Activated naive CD8-positive, alpha-beta T cell treated with anti-CD3 and anti-CD28 coated beads, Interleukin-2, amount 10 ng/mL, durations not matched to agents 7 days and 5 days (primary cell): Measurements from ENCODE around the gene FBLN1. TPM values are rescaled to one million over a fixed set of nuclear protein-coding genes. Genes with fewer than 3 reads are reported as not detected.
A peak's percentile ranks its signal among the peaks of the same experiment; 100 is the strongest.
"Not testable (repeated sequence)": the region's sequence is repeated elsewhere in the genome, so short reads cannot be mapped to it uniquely, and the experiment has no call there.

Experiments used
- ATAC-seq: fragments of 150-1000 bp; cut with Tn5 transposase; one replicate; pipeline ENCODE4 v1.10.0; 2021; ENCODE audit warnings: low read depth, moderate library complexity
- POLR2A ChIA-PET: fragments of 350-600 bp; sonication (Branson Sonifier 250); formaldehyde crosslinking; loops from one replicate; lab custom pipeline; 2021; ENCODE audit warnings: antibody characterized with exemption; lab: Charles Lee
- DNase-seq: peaks from one replicate; pipeline ENCODE4 v3.0.0; 2021
- H3K27ac Mint-ChIP-seq: one replicate; pipeline ENCODE4 v1.8.0; 2022; ENCODE audit warnings: mild to moderate bottlenecking, mixed read lengths
- H3K27me3 Mint-ChIP-seq: one replicate; pipeline ENCODE4 v1.8.0; 2022; ENCODE audit warnings: mild to moderate bottlenecking, moderate library complexity, mixed read lengths
- H3K36me3 Mint-ChIP-seq: one replicate; pipeline ENCODE4 v1.8.0; 2021; ENCODE audit warnings: mild to moderate bottlenecking, mixed read lengths
- H3K4me1 Mint-ChIP-seq: one replicate; pipeline ENCODE4 v1.8.0; 2021; ENCODE audit warnings: mixed read lengths
- H3K4me3 Mint-ChIP-seq: one replicate; pipeline ENCODE4 v1.8.0; 2022; ENCODE audit warnings: mild to moderate bottlenecking, moderate library complexity, mixed read lengths
- H3K9me3 Mint-ChIP-seq: one replicate; pipeline ENCODE4 v1.8.0; 2021; ENCODE audit warnings: mixed read lengths
- total RNA-seq, 2 experiments: library from RNA; stranded (reverse); gene quantifications; one replicate each; pipeline ENCODE4 v1.2.3, GENCODE V29; 2021

The FBLN1 gene
- total RNA-seq, 2 experiments from 2014 or later, result not detected

GRCh38 chr22:45594123-45594941 lies 91.6 kb downstream of the FBLN1 start:
- H3K4me1 Mint-ChIP-seq, result no peaks in the 10 kb centered on the region
- no peaks in the 10 kb centered on the region for H3K9me3 Mint-ChIP-seq
- H3K27me3 Mint-ChIP-seq, result peaks cover 3% of the 10 kb centered on the region
- POLR2A ChIA-PET, result no interaction called here
- no peaks in the 10 kb centered on the region for H3K36me3 Mint-ChIP-seq
- no peak overlapping the region for H3K4me3 Mint-ChIP-seq
- no peak for ATAC-seq
- no peak overlapping the region for H3K27ac Mint-ChIP-seq
- DNase-seq, result no peak

GRCh38 chr22:45597460-45598192 lies 94.9 kb downstream of the FBLN1 start:
- ATAC-seq (no peak), DNase-seq (no peak)
- H3K27me3 Mint-ChIP-seq, result peaks cover 5% of the 10 kb centered on the region
- H3K27ac Mint-ChIP-seq, result no peak overlapping the region
- no peaks in the 10 kb centered on the region for H3K36me3 Mint-ChIP-seq
- POLR2A ChIA-PET, result no interaction called here
- H3K4me1 Mint-ChIP-seq, result no peaks in the 10 kb centered on the region
- no peaks in the 10 kb centered on the region for H3K9me3 Mint-ChIP-seq
- no peak overlapping the region for H3K4me3 Mint-ChIP-seq

- Mint-ChIP-seq H3K4me1 (peaks cover 1% of the 10 kb centered on the region), H3K4me3 (no peak overlapping the region), H3K27me3 (peaks cover 5% of the 10 kb centered on the region), H3K36me3 (no peaks in the 10 kb centered on the region), H3K9me3 (no peaks in the 10 kb centered on the region), H3K27ac (no peak overlapping the region)
- ATAC-seq (no peak), DNase-seq (no peak)
- POLR2A ChIA-PET, result no interaction called here
Measured at GRCh38 chr22:45598596-45599217, 96.0 kb downstream of the FBLN1 start.

- Mint-ChIP-seq H3K4me3 (no peak overlapping the region), H3K9me3 (no peaks in the 10 kb centered on the region), H3K27me3 (peaks cover 5% of the 10 kb centered on the region), H3K4me1 (peaks cover 1% of the 10 kb centered on the region), H3K27ac (no peak overlapping the region), H3K36me3 (no peaks in the 10 kb centered on the region)
- POLR2A ChIA-PET, result no interaction called here
- ATAC-seq (no peak), DNase-seq (no peak)
Measured at GRCh38 chr22:45599836-45600577, 97.3 kb downstream of the FBLN1 start.

- ATAC-seq, result no peak
- Mint-ChIP-seq H3K9me3 (no peaks in the 10 kb centered on the region), H3K27me3 (peaks cover 5% of the 10 kb centered on the region), H3K36me3 (no peaks in the 10 kb centered on the region), H3K4me1 (peaks cover 1% of the 10 kb centered on the region), H3K27ac (no peak overlapping the region), H3K4me3 (no peak overlapping the region)
- no peak for DNase-seq
- POLR2A ChIA-PET, result no interaction called here
Measured at GRCh38 chr22:45600790-45601730, 98.4 kb downstream of the FBLN1 start.

GRCh38 chr22:45602004-45602733 lies 99.5 kb downstream of the FBLN1 start:
- ATAC-seq (no peak), DNase-seq (no peak)
- POLR2A ChIA-PET, result interaction anchor here (0.6 kb wide), 1 partner anchor 52 kb away, joined by 3 read pairs; no protein-coding TSS in a partner anchor
- no peaks in the 10 kb centered on the region for H3K9me3 Mint-ChIP-seq
- H3K4me3 Mint-ChIP-seq, result no peak overlapping the region
- H3K4me1 Mint-ChIP-seq, result peaks cover 1% of the 10 kb centered on the region
- H3K27ac Mint-ChIP-seq, result no peak overlapping the region
- peaks cover 5% of the 10 kb centered on the region for H3K27me3 Mint-ChIP-seq
- H3K36me3 Mint-ChIP-seq, result no peaks in the 10 kb centered on the region

- Mint-ChIP-seq H3K27me3 (peaks cover 5% of the 10 kb centered on the region), H3K4me1 (peaks cover 1% of the 10 kb centered on the region), H3K27ac (no peak overlapping the region), H3K4me3 (no peak overlapping the region), H3K9me3 (no peaks in the 10 kb centered on the region), H3K36me3 (no peaks in the 10 kb centered on the region)
- DNase-seq (no peak), ATAC-seq (no peak)
- POLR2A ChIA-PET, result interaction anchor here (0.6 to 0.7 kb wide), 2 partner anchors 20 to 51 kb away, joined by 3 read pairs; no protein-coding TSS in a partner anchor
Measured at GRCh38 chr22:45602824-45603595, 100.3 kb downstream of the FBLN1 start.

DNA sequence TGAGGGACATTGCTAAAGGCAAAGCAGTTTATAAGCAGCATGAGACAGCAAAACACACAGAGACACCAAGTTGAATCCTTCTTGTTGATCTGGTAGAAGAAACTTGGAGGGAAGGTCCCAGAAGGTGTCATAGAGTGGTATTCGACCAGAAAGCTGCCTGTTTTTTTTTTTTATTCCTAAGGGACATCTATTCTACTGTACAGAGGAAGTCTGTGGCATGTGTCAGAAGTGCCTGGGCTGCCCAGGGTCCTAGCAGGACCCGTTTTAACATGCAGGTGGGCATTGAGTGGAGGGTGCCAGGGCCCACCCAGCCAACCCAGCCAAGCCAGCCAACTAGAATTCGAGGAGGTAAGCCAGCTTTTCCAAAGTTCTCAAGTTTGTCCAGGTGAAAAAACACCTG lies 100.9 kb downstream of the FBLN1 start:
- no peaks in the 10 kb centered on the region for H3K9me3 Mint-ChIP-seq
- no peak for ATAC-seq
- H3K4me1 Mint-ChIP-seq, result peaks cover 2% of the 10 kb centered on the region
- no peak overlapping the region for H3K27ac Mint-ChIP-seq
- DNase-seq, result no peak
- POLR2A ChIA-PET, result interaction anchor here (0.7 kb wide), 1 partner anchor 20 kb away, joined by 3 read pairs; no protein-coding TSS in a partner anchor
- peaks cover 5% of the 10 kb centered on the region for H3K27me3 Mint-ChIP-seq
- H3K4me3 Mint-ChIP-seq, result no peak overlapping the region
- H3K36me3 Mint-ChIP-seq, result no peaks in the 10 kb centered on the region

DNA sequence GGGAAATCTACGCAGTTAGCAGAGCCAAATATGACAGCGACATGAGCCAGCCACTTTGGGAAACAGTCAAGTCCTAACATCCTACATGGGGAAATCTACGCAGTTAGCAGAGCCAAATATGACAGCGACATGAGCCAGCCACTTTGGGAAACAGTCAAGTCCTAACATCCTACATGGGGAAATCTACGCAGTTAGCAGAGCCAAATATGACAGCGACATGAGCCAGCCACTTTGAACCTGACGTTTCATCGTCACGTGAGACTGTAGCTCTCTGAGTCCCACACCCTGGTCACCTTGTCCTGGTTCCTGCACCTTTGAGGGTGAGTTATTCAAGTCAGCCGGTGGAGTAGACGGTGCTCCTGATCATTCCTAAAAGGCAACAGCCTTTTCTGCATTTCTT lies 105.4 kb downstream of the FBLN1 start:
- DNase-seq, H3K9me3 Mint-ChIP-seq, H3K36me3 Mint-ChIP-seq, H3K4me3 Mint-ChIP-seq, H3K27ac Mint-ChIP-seq, ATAC-seq, POLR2A ChIA-PET, H3K27me3 Mint-ChIP-seq, H3K4me1 Mint-ChIP-seq: not testable (repeated sequence)

- Mint-ChIP-seq H3K4me3 (peak overlapping the region; percentile 6), H3K9me3 (no peaks in the 10 kb centered on the region), H3K27me3 (peaks cover 5% of the 10 kb centered on the region), H3K36me3 (no peaks in the 10 kb centered on the region), H3K27ac (peak overlapping the region; percentile 47), H3K4me1 (peaks cover 7% of the 10 kb centered on the region)
- ATAC-seq (peak; percentile 70), DNase-seq (no peak)
- POLR2A ChIA-PET, result no interaction called here
Measured at GRCh38 chr22:45608763-45609180, 106.1 kb downstream of the FBLN1 start.

GRCh38 chr22:45612451-45612901 lies 109.8 kb downstream of the FBLN1 start:
- Mint-ChIP-seq H3K27ac (peak overlapping the region; percentile 15), H3K4me3 (peak overlapping the region; percentile 40), H3K36me3 (no peaks in the 10 kb centered on the region), H3K4me1 (peaks cover 7% of the 10 kb centered on the region), H3K27me3 (peaks cover 2% of the 10 kb centered on the region), H3K9me3 (no peaks in the 10 kb centered on the region)
- POLR2A ChIA-PET, result no interaction called here
- peak; percentile 45 for DNase-seq
- peak; percentile 59 for ATAC-seq
